K562 (cell line): ENCODE data around the gene FKBP9. TPM values are rescaled to one million over a fixed set of nuclear protein-coding genes. Genes with fewer than 3 reads are reported as not detected.

Source experiments
- CEBPG ChIP-seq, 3 experiments: fragments of 200-800 bp in 1 of 3; sonication (Bioruptor generic) in 1 of 3; sonication (generic) in 1 of 3; formaldehyde crosslinking in 1 of 3; IDR thresholded peaks in 2 of 3; conservative IDR thresholded peaks in 1 of 3; 2 replicates each; pipeline versions ENCODE4 v1.6.1 to v1.8.0; 2016 to 2022; ENCODE audit warnings: missing compliant biosample characterization in 2 of 3, missing genetic modification characterization in 2 of 3, mild to moderate bottlenecking in 1 of 3, missing genetic modification reagents in 1 of 3
- CHD2 ChIP-seq: IDR thresholded peaks from 2 replicates; pipeline ENCODE4 v1.6.1; 2011; ENCODE audit warnings: low read depth, low read length
- CTCF ChIP-seq, 3 experiments: IDR thresholded peaks in 2 of 3; conservative IDR thresholded peaks in 1 of 3; 2 replicates each; pipeline ENCODE4 v1.5.1; 2011 to 2012; ENCODE audit warnings: low read length in 3 of 3, mild to moderate bottlenecking in 3 of 3, control low read depth in 2 of 3, improper control_type of control experiment in 1 of 3, inconsistent platforms in 1 of 3, low read depth in 1 of 3, mixed read lengths in 1 of 3, moderate library complexity in 1 of 3; ENCODE audit not compliant: insufficient read depth in 2 of 3
- FOXK2 ChIP-seq, 2 experiments: fragments of 450-650 bp; IDR thresholded peaks in 1 of 2; conservative IDR thresholded peaks in 1 of 2; 2 replicates each; pipeline ENCODE4 v1.6.1; 2016; ENCODE audit warnings: low read depth in 2 of 2, mild to moderate bottlenecking in 1 of 2
- HNRNPL ChIP-seq: fragments of 200-400 bp; formaldehyde crosslinking; IDR thresholded peaks from 2 replicates; pipeline ENCODE4 v1.6.1; 2017; ENCODE audit warnings: low read depth, mild to moderate bottlenecking, low read length
- KAT8 ChIP-seq: fragments of 450-650 bp; IDR thresholded peaks from 2 replicates; pipeline ENCODE4 v1.6.1; 2016; ENCODE audit warnings: low read depth, mild to moderate bottlenecking
- KDM2B ChIP-seq: fragments of 250-450 bp; sonication (Bioruptor Pico); IDR thresholded peaks from 2 replicates; pipeline ENCODE4 v1.8.0; 2021; ENCODE audit warnings: mild to moderate bottlenecking, moderate library complexity
- KLF16 ChIP-seq: IDR thresholded peaks from 2 replicates; pipeline ENCODE4 v1.6.1; 2016; ENCODE audit warnings: antibody characterized with exemption
- MYNN ChIP-seq, 2 experiments: sonication (generic); formaldehyde crosslinking in 1 of 2; IDR thresholded peaks; 2 replicates each; pipeline versions ENCODE4 v1.5.0 to v1.6.1; 2016 to 2020; ENCODE audit warnings: antibody characterized with exemption in 1 of 2, missing genetic modification reagents in 1 of 2
- NBN ChIP-seq: fragments of 450-650 bp; IDR thresholded peaks from 2 replicates; pipeline ENCODE4 v1.6.1; 2016; ENCODE audit warnings: low read depth, mild to moderate bottlenecking
- PYGO2 ChIP-seq: fragments of 450-650 bp; IDR thresholded peaks from 2 replicates; pipeline ENCODE4 v1.6.1; 2016; ENCODE audit warnings: mild to moderate bottlenecking, missing genetic modification characterization, moderate library complexity, missing compliant biosample characterization
- SMC3 ChIP-seq: conservative IDR thresholded peaks from 2 replicates; pipeline ENCODE4 v1.6.1; 2011; ENCODE audit warnings: low read depth, low read length, improper control_type of control experiment; ENCODE audit not compliant: insufficient read depth
- ZNF507 ChIP-seq: conservative IDR thresholded peaks from 2 replicates; pipeline ENCODE4 v1.6.1; 2017; ENCODE audit warnings: missing genetic modification characterization, missing compliant biosample characterization
- ZNF551 ChIP-seq: fragments of 250-450 bp; sonication (Bioruptor Pico); IDR thresholded peaks from 2 replicates; pipeline ENCODE4 v1.5.0; 2021; ENCODE audit warnings: mild to moderate bottlenecking, moderate library complexity
- ZNF586 ChIP-seq: fragments of 450-650 bp; formaldehyde crosslinking; conservative IDR thresholded peaks from 2 replicates; pipeline ENCODE4 v1.4.0; 2020; ENCODE audit warnings: mild to moderate bottlenecking, moderate library complexity
- ZNF609 ChIP-seq: sonication (generic); formaldehyde crosslinking; IDR thresholded peaks from 2 replicates; pipeline ENCODE4 v1.8.1; 2023; ENCODE audit warnings: missing genetic modification reagents, mild to moderate bottlenecking, borderline replicate concordance
- polyA plus RNA-seq, 8 experiments: library from polyadenylated mRNA; depleted of rRNA in 4 of 8; stranded (reverse) in 5 of 8; unstranded in 3 of 8; fragments of >200 nt; fragmentation: Nextera tagmentation in 2 of 8; fragmentation: Illumina TruSeq in 1 of 8; extraction: Ambion mirVana in 2 of 8; extraction: Trizol in 1 of 8; gene quantifications; 2 replicates each; pipeline versions ENCODE4 v1.2.1 to v1.2.3, GENCODE V29; 2011 to 2014; ENCODE audit warnings: inconsistent platforms in 1 of 8, missing spikeins in 1 of 8
- total RNA-seq, 7 experiments: library from RNA; depleted of rRNA in 6 of 7; stranded (reverse); fragments of >200 nt in 6 of 7; fragmentation: Illumina TruSeq in 2 of 7; extraction: Trizol in 2 of 7; gene quantifications; 2 replicates each; pipeline versions ENCODE4 v1.2.1 to v1.2.3, GENCODE V29; 2011 to 2021; ENCODE audit warnings: low replicate concordance in 1 of 7

FKBP9 gene
- total and polyA plus RNA-seq, 9 of the 15 experiments (the other 6 are each of a cell fraction or from before 2014, with no cell fraction given) = 5.9 to 23.7 (median 15.8) TPM

- TF ChIP-seq ZNF609 (CRISPR knock-in tag) = no peak
- TF ChIP-seq ZNF586 (CRISPR knock-in tag) = no peak
- TF ChIP-seq SMC3 = peak; percentile 50
- TF ChIP-seq MYNN (IDR thresholded peaks at IDR 0.05) = no peak
- no peak for TF ChIP-seq MYNN (CRISPR knock-in tag; IDR thresholded peaks at IDR 0.05)
- TF ChIP-seq KDM2B (CRISPR knock-in tag) = peak; percentile 65; the same call in 1 of the 2 replicates
- TF ChIP-seq CHD2 = no peak; the same call in 1 of the 2 replicates
- peak; percentile 90 for TF ChIP-seq HNRNPL
- no peak for TF ChIP-seq KAT8
- no peak for TF ChIP-seq FOXK2 (conservative IDR thresholded peaks at IDR 0.05 in 1 of 2, IDR thresholded peaks at IDR 0.05 in 1 of 2; ENCODE audit: low read depth in 2 of 2)
- no peak for TF ChIP-seq ZNF507 (tag)
- peak; percentile 63 to 95 (median 80) for TF ChIP-seq CTCF (IDR thresholded peaks at IDR 0.05 in 2 of 3, conservative IDR thresholded peaks at IDR 0.05 in 1 of 3; ENCODE audit: insufficient read depth in 2 of 3, low read depth in 1 of 3, low read length in 3 of 3)
- TF ChIP-seq PYGO2 (tag) = no peak
- TF ChIP-seq ZNF551 = no peak
- TF ChIP-seq KLF16 = no peak
- TF ChIP-seq CEBPG (CRISPR knock-in tag; IDR thresholded peaks at IDR 0.05) = no peak
- no peak for TF ChIP-seq CEBPG (tag; conservative IDR thresholded peaks at IDR 0.05 in 1 of 2, IDR thresholded peaks at IDR 0.05 in 1 of 2)
- no peak for TF ChIP-seq NBN
Observed at GRCh38 chr7:32942415-32943251, 14.6 kb upstream of the FKBP9 start (continued).
